Hepatocyte (in vitro differentiated cells): ENCODE results near the gene APBA2. TPM values are rescaled to one million over a fixed set of nuclear protein-coding genes. Genes with fewer than 3 reads are reported as not detected.
A peak's percentile ranks its signal among the peaks of the same experiment; 100 is the strongest.

Experiments used
- DNase-seq: peaks from one replicate; pipeline ENCODE4 v3.0.0-alpha.2; 2016; ENCODE audit warnings: low spot score
- H2AFZ ChIP-seq: fragments of 200-600 bp; sonication (generic); 2 replicates; pipeline ENCODE4 v1.6.0; 2016; ENCODE audit warnings: antibody characterized with exemption, mild to moderate bottlenecking
- H3K27ac ChIP-seq: fragments of 200-600 bp; sonication (generic); 2 replicates; pipeline ENCODE4 v1.5.1; 2016; ENCODE audit warnings: mild to moderate bottlenecking
- H3K27me3 ChIP-seq: fragments of 200-600 bp; sonication (generic); 2 replicates; pipeline ENCODE4 v1.6.1; 2016
- H3K36me3 ChIP-seq: fragments of 200-600 bp; sonication (generic); replicated peaks from 2 replicates; pipeline ENCODE4 v1.5.1; 2016; ENCODE audit warnings: low read depth; ENCODE audit not compliant: insufficient read depth
- H3K4me1 ChIP-seq: fragments of 200-600 bp; sonication (generic); 2 replicates; pipeline ENCODE4 v1.5.1; 2016; ENCODE audit warnings: mild to moderate bottlenecking, moderate library complexity; ENCODE audit not compliant: insufficient read depth
- H3K4me2 ChIP-seq: fragments of 200-600 bp; sonication (generic); 2 replicates; pipeline ENCODE4 v1.6.0; 2016
- H3K4me3 ChIP-seq: fragments of 200-600 bp; sonication (generic); 2 replicates; pipeline ENCODE4 v1.5.1; 2016; ENCODE audit warnings: mild to moderate bottlenecking
- H3K79me2 ChIP-seq: fragments of 200-600 bp; sonication (generic); 2 replicates; pipeline ENCODE4 v1.6.0; 2017; ENCODE audit warnings: mild to moderate bottlenecking
- H3K9me2 ChIP-seq: fragments of 200-600 bp; sonication (generic); replicated peaks from 2 replicates; pipeline ENCODE4 v1.6.0; 2017; ENCODE audit warnings: mild to moderate bottlenecking; ENCODE audit not compliant: insufficient read depth
- H3K9me3 ChIP-seq: fragments of 200-600 bp; sonication (generic); 2 replicates; pipeline ENCODE4 v1.5.1; 2016; ENCODE audit warnings: low read depth, mild to moderate bottlenecking
- H4K20me1 ChIP-seq: fragments of 200-600 bp; sonication (generic); 2 replicates; pipeline ENCODE4 v1.6.0; 2016; ENCODE audit warnings: mild to moderate bottlenecking; ENCODE audit not compliant: insufficient read depth, poor library complexity, severe bottlenecking
- EZH2 ChIP-seq: fragments of 200-600 bp; sonication (generic); IDR thresholded peaks from 2 replicates; pipeline ENCODE4 v1.6.1; 2016; ENCODE audit warnings: antibody characterized with exemption, mild to moderate bottlenecking, borderline replicate concordance
- EZH2phosphoT487 ChIP-seq: fragments of 200-600 bp; sonication (generic); IDR thresholded peaks from one replicate; pipeline ENCODE4 v1.6.1; 2018; ENCODE audit warnings: antibody characterized with exemption, mild to moderate bottlenecking, low read depth, moderate library complexity; ENCODE audit not compliant: unreplicated experiment, severe bottlenecking
- WGBS: methylation state at CpG from one replicate; pipeline ENCODE4 v1.1.6; 2016; ENCODE audit warnings: low lambda C conversion rate; ENCODE audit errors: missing lambda C conversion rate; 5-methylcytosine and 5-hydroxymethylcytosine counted together
- polyA plus RNA-seq: library from polyadenylated mRNA; unstranded; fragments of >200 nt; fragmentation: Nextera tagmentation; extraction: Ambion mirVana; gene quantifications from 2 replicates; pipeline ENCODE4 v1.2.1, GENCODE V29; 2016
- total RNA-seq: library from RNA; depleted of rRNA; stranded (reverse); fragments of >200 nt; gene quantifications from 2 replicates; pipeline ENCODE4 v1.2.3, GENCODE V29; 2014
- TF ChIP-seq, protein P1 (sequence below): fragments of 200-600 bp; sonication (generic); IDR thresholded peaks from 2 replicates; pipeline ENCODE4 v1.5.1; 2016; ENCODE audit warnings: antibody characterized with exemption, mild to moderate bottlenecking; ENCODE audit not compliant: poor library complexity

APBA2 gene
- total and polyA plus RNA-seq, 2 experiments from 2014 or later: 8.4 to 10.1 TPM

DNA sequence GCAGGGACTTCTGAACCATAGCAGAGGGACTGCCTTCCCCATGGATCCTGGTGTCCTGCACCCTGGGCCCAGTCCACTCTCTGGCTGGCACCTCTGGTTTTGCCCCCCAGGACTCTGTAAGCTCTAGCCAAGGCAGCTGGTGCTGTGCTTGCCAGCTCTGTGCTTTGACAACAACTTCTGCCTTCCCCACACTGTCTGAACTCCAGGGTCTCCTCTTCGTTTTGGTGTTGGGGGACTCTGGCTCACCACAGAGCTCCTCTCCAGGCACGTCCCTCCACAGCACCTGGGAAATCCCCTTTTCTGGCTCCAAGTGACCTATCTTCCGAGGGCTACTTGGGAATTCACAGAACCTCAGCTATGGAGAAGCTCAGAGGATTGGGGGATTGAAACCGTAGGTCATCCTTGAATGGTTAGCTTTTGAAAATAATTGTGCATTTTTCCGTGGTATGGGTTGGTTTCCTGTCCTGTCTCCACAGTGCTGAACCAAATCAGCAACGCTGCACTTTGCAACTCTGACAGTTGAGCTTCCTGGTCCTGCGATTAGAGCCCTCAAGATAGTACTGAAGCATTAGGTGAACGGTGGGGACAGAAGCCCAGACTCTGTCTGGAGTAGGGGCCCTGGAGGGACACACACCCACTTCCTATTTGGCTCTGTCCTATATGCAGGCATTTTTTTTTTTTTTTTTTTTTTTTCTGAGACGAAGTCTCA is 152.4 kb downstream of the APBA2 start:
- no peaks in the 10 kb centered on the region for H3K9me3 ChIP-seq

DNA sequence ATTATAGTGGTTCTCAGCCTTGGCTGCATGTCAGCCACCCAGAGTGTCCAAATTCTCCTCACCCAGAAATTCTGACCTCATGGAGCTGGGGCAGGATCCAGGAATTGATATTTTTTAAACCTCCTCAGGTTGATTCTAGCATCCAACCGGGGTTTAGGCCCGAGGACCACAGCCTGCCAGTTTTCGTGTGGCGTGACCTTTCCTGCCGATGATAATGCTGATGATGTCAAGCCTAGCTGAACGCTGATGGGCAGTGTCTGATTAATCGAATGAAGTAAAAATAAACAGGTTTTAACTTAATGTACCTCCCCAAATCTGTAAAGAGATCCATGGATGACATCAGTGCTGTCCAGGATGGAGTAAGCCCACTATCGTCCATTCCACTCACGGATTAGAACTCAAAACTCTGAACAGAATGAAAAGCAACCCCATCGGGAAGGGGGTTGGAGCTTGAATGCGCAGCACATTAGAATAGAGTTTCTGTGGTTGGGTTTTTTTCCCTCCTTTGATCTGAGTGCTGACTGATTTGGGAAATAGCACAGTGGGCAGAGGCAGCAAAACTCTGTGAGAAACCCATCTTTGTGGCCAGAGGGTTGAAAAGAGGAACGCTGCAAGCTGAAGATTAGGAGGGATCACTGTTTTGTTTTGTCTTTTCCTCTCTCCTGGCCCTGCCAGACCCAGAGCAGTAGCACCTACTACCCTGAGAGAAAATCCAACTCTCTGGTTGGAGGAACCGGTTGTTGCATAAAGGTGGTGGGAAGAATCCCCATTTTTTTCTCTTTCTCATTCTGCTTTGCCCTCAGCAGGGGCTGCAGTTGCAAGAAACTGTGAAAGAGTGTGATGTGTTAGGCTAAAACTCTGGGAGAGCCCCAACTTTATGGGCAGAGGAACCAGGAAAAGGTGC is 153.9 kb downstream of the APBA2 start:
- Histone ChIP-seq H3K79me2 (no peaks in the 10 kb centered on the region), H3K9me3 (no peaks in the 10 kb centered on the region), H3K4me3 (no peak overlapping the region), H2AFZ (no peak overlapping the region), H3K9me2 (no peaks in the 10 kb centered on the region), H3K4me2 (no peak overlapping the region), H3K27ac (no peak overlapping the region), H3K36me3 (no peaks in the 10 kb centered on the region), H3K27me3 (no peaks in the 10 kb centered on the region), H3K4me1 (peaks cover 4% of the 10 kb centered on the region), H4K20me1 (no peaks in the 10 kb centered on the region)
- 84% methylated on average over 13 of the region's 13 CpGs for WGBS
- no peak for DNase-seq
- TF ChIP-seq EZH2 (no peak), EZH2phosphoT487 (no peak)
- TF ChIP-seq, protein P1, sequence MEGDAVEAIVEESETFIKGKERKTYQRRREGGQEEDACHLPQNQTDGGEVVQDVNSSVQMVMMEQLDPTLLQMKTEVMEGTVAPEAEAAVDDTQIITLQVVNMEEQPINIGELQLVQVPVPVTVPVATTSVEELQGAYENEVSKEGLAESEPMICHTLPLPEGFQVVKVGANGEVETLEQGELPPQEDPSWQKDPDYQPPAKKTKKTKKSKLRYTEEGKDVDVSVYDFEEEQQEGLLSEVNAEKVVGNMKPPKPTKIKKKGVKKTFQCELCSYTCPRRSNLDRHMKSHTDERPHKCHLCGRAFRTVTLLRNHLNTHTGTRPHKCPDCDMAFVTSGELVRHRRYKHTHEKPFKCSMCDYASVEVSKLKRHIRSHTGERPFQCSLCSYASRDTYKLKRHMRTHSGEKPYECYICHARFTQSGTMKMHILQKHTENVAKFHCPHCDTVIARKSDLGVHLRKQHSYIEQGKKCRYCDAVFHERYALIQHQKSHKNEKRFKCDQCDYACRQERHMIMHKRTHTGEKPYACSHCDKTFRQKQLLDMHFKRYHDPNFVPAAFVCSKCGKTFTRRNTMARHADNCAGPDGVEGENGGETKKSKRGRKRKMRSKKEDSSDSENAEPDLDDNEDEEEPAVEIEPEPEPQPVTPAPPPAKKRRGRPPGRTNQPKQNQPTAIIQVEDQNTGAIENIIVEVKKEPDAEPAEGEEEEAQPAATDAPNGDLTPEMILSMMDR: no peak

More for the DNA sequence above, 152.4 kb downstream of the APBA2 start:
- Histone ChIP-seq H3K4me1 (peaks cover 4% of the 10 kb centered on the region), H3K27ac (no peak overlapping the region), H3K27me3 (no peaks in the 10 kb centered on the region), H3K36me3 (no peaks in the 10 kb centered on the region), H3K9me2 (no peaks in the 10 kb centered on the region), H2AFZ (no peak overlapping the region), H4K20me1 (no peaks in the 10 kb centered on the region), H3K4me3 (no peak overlapping the region), H3K4me2 (no peak overlapping the region), H3K79me2 (no peaks in the 10 kb centered on the region)
- WGBS: 78% methylated on average over 9 of the region's 9 CpGs
- DNase-seq: no peak
- TF ChIP-seq EZH2phosphoT487 (no peak), EZH2 (no peak)
- TF ChIP-seq, protein P1: no peak

DNA sequence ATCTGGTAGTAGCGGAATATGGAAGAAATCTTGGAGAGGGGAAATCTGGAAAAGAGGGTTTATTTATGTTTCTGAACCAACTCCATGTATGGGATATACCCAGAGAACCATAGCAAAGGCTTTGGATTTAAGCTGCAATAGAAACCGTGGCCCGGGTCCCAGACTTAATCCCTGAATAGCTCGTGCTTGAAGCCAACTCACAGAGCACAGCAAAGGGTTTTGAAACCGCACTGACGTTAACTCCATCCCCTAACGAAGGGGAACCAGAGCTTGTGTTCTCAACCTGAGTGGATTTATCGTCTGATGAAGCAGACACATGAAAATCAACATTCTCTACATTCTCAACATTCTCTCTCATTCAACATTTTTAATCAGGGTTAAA is 154.6 kb downstream of the APBA2 start:
- Histone ChIP-seq H3K4me2 (no peak overlapping the region), H3K4me1 (peaks cover 4% of the 10 kb centered on the region), H4K20me1 (no peaks in the 10 kb centered on the region)

More for the DNA sequence above, 154.6 kb downstream of the APBA2 start:
- Histone ChIP-seq H3K27me3 (no peaks in the 10 kb centered on the region), H2AFZ (no peak overlapping the region), H3K27ac (no peak overlapping the region), H3K4me3 (no peak overlapping the region), H3K9me2 (no peaks in the 10 kb centered on the region), H3K36me3 (no peaks in the 10 kb centered on the region), H3K9me3 (no peaks in the 10 kb centered on the region), H3K79me2 (no peaks in the 10 kb centered on the region)
- TF ChIP-seq EZH2phosphoT487 (no peak), EZH2 (no peak)
- TF ChIP-seq, protein P1: no peak
- 54% methylated on average over 8 of the region's 8 CpGs for WGBS
- peak; percentile 37 for DNase-seq
